ENCODE results near the gene RASAL2. TPM values are rescaled to one million over a fixed set of nuclear protein-coding genes. Genes with fewer than 3 reads are reported as not detected.

RASAL2 gene
- polyA plus RNA-seq, result 17.3 and 19.4 TPM in 2 replicates

DNA sequence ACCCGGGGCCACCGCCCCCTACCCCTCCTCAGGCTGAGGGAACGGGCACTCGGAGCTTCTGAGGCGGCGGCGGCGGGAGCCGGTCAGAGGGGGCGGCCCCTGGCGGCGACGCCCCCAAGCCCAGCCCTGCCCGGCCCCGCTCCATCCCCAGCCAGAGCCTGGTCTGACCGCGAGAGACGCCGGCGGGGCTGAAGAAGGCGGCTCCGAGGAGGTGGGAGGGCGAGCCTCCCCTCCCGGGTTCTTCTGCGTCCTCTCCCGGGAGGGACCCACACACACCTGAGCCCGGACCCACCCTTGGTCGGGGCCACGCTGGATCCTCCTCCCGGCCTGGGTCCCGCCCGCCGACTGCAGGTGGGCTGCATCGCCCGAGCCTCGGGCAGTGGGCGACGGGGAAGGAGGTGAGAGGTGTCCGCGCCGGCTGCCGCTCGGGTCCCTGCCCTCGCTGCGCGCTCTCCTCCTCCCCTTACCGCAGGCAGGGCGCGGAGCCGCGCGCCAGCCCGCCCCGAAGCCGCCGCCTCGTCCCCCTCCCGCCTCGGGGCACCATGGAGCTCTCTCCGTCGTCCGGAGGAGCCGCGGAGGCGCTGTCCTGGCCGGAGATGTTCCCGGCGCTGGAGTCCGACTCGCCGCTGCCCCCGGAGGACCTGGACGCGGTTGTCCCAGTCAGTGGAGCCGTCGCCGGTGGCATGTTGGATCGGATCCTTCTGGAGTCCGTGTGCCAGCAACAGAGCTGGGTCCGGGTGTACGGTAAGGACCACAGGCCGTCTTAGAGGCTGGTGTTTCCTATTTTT, at the start of gene RASAL2:
Gene RASAL2 (plus strand): TSS at position 154 of the 788 bp plus-strand sequence. CDS start 389 bp downstream, at position 543.

GRCh38 chr1:178496410-178497135, 402.7 kb downstream of the RASAL2 start, which contains the start of gene CLEC20A:
Gene CLEC20A, minus strand, starts transcription at chr1:178496964. Its CDS starts 25 bp downstream, at chr1:178496939.

DNA sequence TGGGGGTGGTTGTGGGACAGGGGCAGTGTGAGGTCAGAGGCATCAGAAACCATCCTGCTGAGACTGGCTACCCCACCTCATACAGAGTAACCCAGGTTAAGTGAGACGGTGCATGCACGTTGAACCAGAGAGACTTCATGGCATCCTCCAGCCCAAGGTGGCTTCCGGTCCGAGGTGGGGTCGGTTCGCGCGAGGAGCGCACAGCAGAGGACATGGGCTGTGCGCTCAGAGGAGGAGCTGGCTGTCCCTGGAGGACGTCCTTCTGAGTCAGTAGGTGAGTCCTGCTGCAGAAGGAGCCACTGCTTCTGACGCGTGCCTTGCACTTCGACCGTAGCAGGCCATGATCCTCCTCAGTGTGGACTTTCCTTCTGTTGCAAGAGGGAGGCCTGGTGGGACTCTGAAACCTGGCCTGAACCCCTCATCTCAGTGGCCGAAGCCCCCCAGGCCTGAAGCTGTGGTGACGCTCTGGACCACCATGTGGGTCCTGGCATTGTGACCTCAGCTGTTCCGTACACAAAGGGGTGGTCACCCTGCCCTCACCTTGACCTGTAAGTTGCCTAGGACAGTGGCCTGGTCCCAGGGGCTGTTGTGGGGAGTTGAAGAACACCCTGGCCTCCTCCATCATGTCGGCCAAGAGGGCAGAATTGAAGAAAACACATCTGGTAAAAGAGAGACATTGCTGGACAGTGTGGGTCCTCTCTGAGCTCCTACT, 418.8 kb downstream of the RASAL2 start, which contains the start of gene TEX35:
Gene TEX35 (plus strand): TSS at position 544 of the 712 bp plus-strand sequence. CDS start 80 bp downstream, at position 624.

Other genes starting within 250 kb of the RASAL2 start
- 0.65 and 2.0 TPM in 2 replicates for gene SEC16B, start 124.0 kb upstream of the RASAL2 start, polyA plus RNA-seq

All from Purkinje cell (primary cell).